PC-3 (cell line): Measurements from ENCODE around the gene SLC6A3. TPM values are rescaled to one million over a fixed set of nuclear protein-coding genes. Genes with fewer than 3 reads are reported as not detected.

Experiments used
- ATAC-seq: fragments of 200-7000 bp; cut with Tn5 transposase; 2 replicates; pipeline ENCODE4 v1.9.1; 2020; ENCODE audit warnings: mild to moderate bottlenecking, moderate library complexity
- BruUV-seq: library from RNA; stranded (reverse); fragments of 400-500 nt; replicated peaks from 2 replicates; lab custom pipeline; 2021; lab: Mats Ljungman, UMichigan
- CTCF ChIA-PET: fragments of 300-600 bp; sonication (Branson Sonifier 250); formaldehyde crosslinking; loops from one replicate; lab custom pipeline; 2022; ENCODE audit warnings: antibody characterized with exemption; lab: Charles Lee
- POLR2A ChIA-PET: fragments of 300-600 bp; sonication (Branson Sonifier 250); formaldehyde crosslinking; loops from one replicate; lab custom pipeline; 2022; ENCODE audit warnings: antibody characterized with exemption; ENCODE audit not compliant: unreplicated experiment; lab: Charles Lee
- DNase-seq: peaks from one replicate; pipeline ENCODE4 v3.0.0-alpha.2; 2015
- H2AFZ ChIP-seq: fragments of 300-600 bp; sonication (generic); 2 replicates; pipeline ENCODE4 v1.6.0; 2016; ENCODE audit warnings: antibody characterized with exemption, low read length
- H3F3A ChIP-seq: fragments of 300-600 bp; sonication (generic); one replicate; pipeline ENCODE4 v1.6.0; 2017; ENCODE audit warnings: antibody characterized with exemption, low read length, control low read depth, mild to moderate bottlenecking; ENCODE audit not compliant: unreplicated experiment
- H3K27ac ChIP-seq: fragments of 300-600 bp; sonication (generic); 2 replicates; pipeline ENCODE4 v1.5.1; 2016; ENCODE audit warnings: mild to moderate bottlenecking, low read length
- H3K27me3 ChIP-seq: fragments of 300-600 bp; sonication (generic); 2 replicates; pipeline ENCODE4 v1.6.1; 2016; ENCODE audit warnings: low read length, mixed read lengths
- H3K36me3 ChIP-seq: fragments of 300-600 bp; sonication (generic); 2 replicates; pipeline ENCODE4 v1.6.1; 2016; ENCODE audit warnings: low read depth, mixed run types, low read length, mixed read lengths
- H3K4me1 ChIP-seq: fragments of 300-600 bp; sonication (generic); 2 replicates; pipeline ENCODE4 v1.5.1; 2016; ENCODE audit warnings: low read length; ENCODE audit not compliant: insufficient read depth
- H3K4me2 ChIP-seq: fragments of 300-600 bp; sonication (generic); 2 replicates; pipeline ENCODE4 v1.6.0; 2016; ENCODE audit warnings: low read length
- H3K4me3 ChIP-seq: fragments of 300-600 bp; sonication (generic); 2 replicates; pipeline ENCODE4 v1.5.1; 2016; ENCODE audit warnings: mild to moderate bottlenecking, low read length, mixed read lengths
- H3K79me2 ChIP-seq: fragments of 300-600 bp; sonication (generic); 2 replicates; pipeline ENCODE4 v1.6.1; 2017; ENCODE audit warnings: low read length, mixed read lengths
- H3K9ac ChIP-seq: fragments of 300-600 bp; sonication (generic); 2 replicates; pipeline ENCODE4 v1.6.0; 2016; ENCODE audit warnings: mild to moderate bottlenecking, low read length
- H3K9me2 ChIP-seq: fragments of 300-600 bp; sonication (generic); replicated peaks from 2 replicates; pipeline ENCODE4 v1.6.1; 2016; ENCODE audit warnings: mixed run types, low read length, mixed read lengths
- H3K9me3 ChIP-seq: fragments of 300-600 bp; sonication (generic); 2 replicates; pipeline ENCODE4 v1.6.1; 2016; ENCODE audit warnings: low read length, mixed read lengths
- H4K20me1 ChIP-seq: fragments of 300-600 bp; sonication (generic); 2 replicates; pipeline ENCODE4 v1.6.1; 2016; ENCODE audit warnings: low read length, mixed read lengths
- EZH2 ChIP-seq: fragments of 300-600 bp; sonication (generic); IDR thresholded peaks from one replicate; pipeline ENCODE4 v1.6.1; 2017; ENCODE audit warnings: antibody characterized with exemption, mild to moderate bottlenecking, low read length; ENCODE audit not compliant: unreplicated experiment
- EZH2phosphoT487 ChIP-seq: fragments of 300-600 bp; sonication (generic); IDR thresholded peaks from 2 replicates; pipeline ENCODE4 v1.6.1; 2018; ENCODE audit warnings: mild to moderate bottlenecking, antibody characterized with exemption, low read length, borderline replicate concordance
- intact Hi-C: fragments of 100-400 bp; cut with micrococcal nuclease; formaldehyde crosslinking; loops from 2 replicates; pipeline ENCODE4 v1.9.0; 2023
- total RNA-seq: library from RNA; depleted of rRNA; stranded (reverse); fragments of >200 nt; gene quantifications from 2 replicates; pipeline ENCODE4 v1.2.3, GENCODE V29; 2014
- TF ChIP-seq, protein P1 (sequence below): fragments of 300-600 bp; sonication (generic); conservative IDR thresholded peaks from 2 replicates; pipeline ENCODE4 v1.5.1; 2017; ENCODE audit warnings: antibody characterized with exemption, low read depth, mild to moderate bottlenecking, low read length

The SLC6A3 gene
- total RNA-seq, 1 experiment from 2014 or later, result not detected

DNA sequence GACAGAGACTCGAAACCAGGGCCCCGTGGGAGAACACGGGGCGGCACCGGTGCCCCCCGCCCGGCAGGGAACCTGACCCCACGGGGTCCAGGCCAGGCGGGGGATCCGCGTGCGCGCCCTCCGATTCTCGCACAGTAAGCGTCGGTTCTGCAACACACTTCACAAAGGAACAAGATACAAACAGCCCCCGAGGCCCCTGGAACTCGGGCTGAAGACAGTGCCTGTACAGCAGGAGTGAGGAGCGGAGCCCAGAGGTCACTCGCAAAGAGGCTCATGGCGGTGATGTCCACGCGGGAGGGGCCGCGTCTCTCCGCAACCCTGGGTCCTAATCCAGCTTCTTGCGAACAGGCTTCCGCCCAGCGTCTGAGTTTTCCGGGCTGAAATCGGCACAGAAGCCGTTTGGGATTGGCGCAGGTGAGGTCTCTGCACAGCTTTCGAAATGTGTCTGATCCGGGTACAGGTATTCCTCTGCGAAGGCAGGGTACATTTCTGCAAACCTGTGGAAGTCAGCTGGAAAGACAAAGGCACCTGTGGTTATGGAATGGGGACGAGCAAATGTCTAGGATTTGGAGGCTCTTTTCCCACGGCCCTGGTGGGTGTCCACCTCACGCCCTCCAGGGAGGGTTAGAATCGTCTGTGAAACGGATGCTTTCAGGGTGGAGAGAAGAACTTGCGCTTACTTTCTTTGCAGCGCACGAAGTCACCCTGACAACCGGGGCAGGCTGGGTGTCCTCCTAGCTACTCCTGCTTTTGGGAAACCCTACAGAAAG lies 18.3 kb upstream of the SLC6A3 start:
- CTCF ChIA-PET, result no interaction called here
- H3K9me3 ChIP-seq, result no peaks in the 10 kb centered on the region
- H3K27ac ChIP-seq, result no peak overlapping the region
- POLR2A ChIA-PET, result no interaction called here
- H3K4me3 ChIP-seq, result no peak overlapping the region
- no peaks in the 10 kb centered on the region; the same call in 1 of the 2 replicates for H4K20me1 ChIP-seq
- no peaks in the 10 kb centered on the region for H3F3A ChIP-seq
- no peaks in the 10 kb centered on the region for H3K27me3 ChIP-seq
- BruUV-seq, result no TSS peak
- no peak overlapping the region for H2AFZ ChIP-seq
- no peaks in the 10 kb centered on the region for H3K9me2 ChIP-seq
- intact Hi-C loops, result no loop called here
- ATAC-seq (no peak), DNase-seq (no peak)
- no peaks in the 10 kb centered on the region for H3K4me1 ChIP-seq
- no peak overlapping the region for H3K4me2 ChIP-seq
- H3K9ac ChIP-seq, result no peak overlapping the region
- no peaks in the 10 kb centered on the region for H3K79me2 ChIP-seq
- H3K36me3 ChIP-seq, result peaks cover 87% of the 10 kb centered on the region
- TF ChIP-seq EZH2 (no peak), EZH2phosphoT487 (no peak)
- TF ChIP-seq, protein P1, sequence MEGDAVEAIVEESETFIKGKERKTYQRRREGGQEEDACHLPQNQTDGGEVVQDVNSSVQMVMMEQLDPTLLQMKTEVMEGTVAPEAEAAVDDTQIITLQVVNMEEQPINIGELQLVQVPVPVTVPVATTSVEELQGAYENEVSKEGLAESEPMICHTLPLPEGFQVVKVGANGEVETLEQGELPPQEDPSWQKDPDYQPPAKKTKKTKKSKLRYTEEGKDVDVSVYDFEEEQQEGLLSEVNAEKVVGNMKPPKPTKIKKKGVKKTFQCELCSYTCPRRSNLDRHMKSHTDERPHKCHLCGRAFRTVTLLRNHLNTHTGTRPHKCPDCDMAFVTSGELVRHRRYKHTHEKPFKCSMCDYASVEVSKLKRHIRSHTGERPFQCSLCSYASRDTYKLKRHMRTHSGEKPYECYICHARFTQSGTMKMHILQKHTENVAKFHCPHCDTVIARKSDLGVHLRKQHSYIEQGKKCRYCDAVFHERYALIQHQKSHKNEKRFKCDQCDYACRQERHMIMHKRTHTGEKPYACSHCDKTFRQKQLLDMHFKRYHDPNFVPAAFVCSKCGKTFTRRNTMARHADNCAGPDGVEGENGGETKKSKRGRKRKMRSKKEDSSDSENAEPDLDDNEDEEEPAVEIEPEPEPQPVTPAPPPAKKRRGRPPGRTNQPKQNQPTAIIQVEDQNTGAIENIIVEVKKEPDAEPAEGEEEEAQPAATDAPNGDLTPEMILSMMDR, result no peak

DNA sequence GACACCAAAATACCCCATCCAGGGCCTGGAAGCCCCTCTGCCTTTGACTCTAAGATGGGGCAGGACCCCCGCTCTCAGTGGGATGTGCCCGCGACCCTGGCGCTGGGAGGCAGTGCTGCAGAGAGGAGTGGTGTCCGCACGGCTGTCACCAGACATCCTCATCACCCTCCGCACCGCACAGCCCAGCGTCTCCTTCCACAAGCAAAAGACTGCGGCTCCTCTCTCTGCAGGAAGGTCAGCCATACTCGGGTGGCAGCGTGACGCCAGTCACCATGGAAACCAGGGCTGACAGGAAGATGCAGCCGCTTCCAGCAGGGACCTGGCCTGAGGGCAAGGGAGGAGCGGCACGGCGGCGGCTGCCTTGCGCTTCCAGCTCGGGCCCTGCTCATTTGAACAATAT lies 17.1 kb upstream of the SLC6A3 start:
- ChIA-PET CTCF (no interaction called here), POLR2A (no interaction called here)
- Histone ChIP-seq H3K4me2 (no peak overlapping the region), H3F3A (no peaks in the 10 kb centered on the region), H3K27me3 (no peaks in the 10 kb centered on the region), H3K36me3 (peaks cover 93% of the 10 kb centered on the region), H3K79me2 (no peaks in the 10 kb centered on the region), H3K27ac (no peak overlapping the region), H3K9me3 (0 out of 2 replicates have a peak, but pooled peaks cover 9% of the 10 kb centered on the region), H3K9me2 (no peaks in the 10 kb centered on the region), H2AFZ (no peak overlapping the region), H3K4me3 (no peak overlapping the region), H4K20me1 (no peaks in the 10 kb centered on the region; the same call in 1 of the 2 replicates), H3K9ac (no peak overlapping the region), H3K4me1 (no peaks in the 10 kb centered on the region)
- no TSS peak for BruUV-seq
- ATAC-seq, result no peak
- TF ChIP-seq EZH2 (no peak), EZH2phosphoT487 (no peak)
- TF ChIP-seq, protein P1, result no peak
- DNase-seq, result no peak
- intact Hi-C loops, result no loop called here

- no TSS peak for BruUV-seq
- Histone ChIP-seq H3K79me2 (no peaks in the 10 kb centered on the region), H2AFZ (no peak overlapping the region), H4K20me1 (no peaks in the 10 kb centered on the region; the same call in 1 of the 2 replicates), H3K27me3 (no peaks in the 10 kb centered on the region), H3K4me1 (no peaks in the 10 kb centered on the region), H3K9me2 (no peaks in the 10 kb centered on the region), H3K4me3 (no peak overlapping the region), H3K9ac (no peak overlapping the region), H3K4me2 (no peak overlapping the region), H3K36me3 (peaks cover 95% of the 10 kb centered on the region), H3F3A (no peaks in the 10 kb centered on the region), H3K27ac (no peak overlapping the region), H3K9me3 (peaks cover 19% of the 10 kb centered on the region)
- intact Hi-C loops, result no loop called here
- TF ChIP-seq, protein P1, result no peak
- TF ChIP-seq EZH2phosphoT487 (no peak), EZH2 (no peak)
- DNase-seq (no peak), ATAC-seq (no peak)
- ChIA-PET CTCF (no interaction called here), POLR2A (no interaction called here)
Measured at GRCh38 chr5:1461396-1461795, 16.2 kb upstream of the SLC6A3 start.
